Liver (tissue), 9 donors: Measurements from ENCODE around the gene RPS17. TPM values are rescaled to one million over a fixed set of nuclear protein-coding genes. Genes with fewer than 3 reads are reported as not detected.
"Not testable (repeated sequence)": the region's sequence is repeated elsewhere in the genome, so short reads cannot be mapped to it uniquely, and the experiment has no call there.

ENCODE experiments used
- DNase-seq: peaks from one replicate; pipeline ENCODE4 v3.0.0-alpha.2; 2017; ENCODE audit warnings: low spot score
- H3K27ac ChIP-seq, 2 donors: one replicate each; pipeline ENCODE4 v1.7.0; 2013; ENCODE audit warnings: inconsistent platforms in 2 of 2, low read length in 2 of 2, control low read depth in 1 of 2, low read depth in 1 of 2, mild to moderate bottlenecking in 1 of 2
- H3K27me3 ChIP-seq, 4 donors: one replicate each; pipeline versions ENCODE4 v1.6.1 to v1.7.0; 2013; ENCODE audit warnings: low read length in 3 of 4, inconsistent platforms in 1 of 4, mild to moderate bottlenecking in 1 of 4, moderate library complexity in 1 of 4; ENCODE audit not compliant: control insufficient read depth in 4 of 4, insufficient read depth in 4 of 4
- H3K36me3 ChIP-seq, 4 donors: one replicate each; pipeline versions ENCODE4 v1.6.1 to v1.7.0; 2013; ENCODE audit warnings: low read length in 3 of 4, mild to moderate bottlenecking in 3 of 4, low read depth in 1 of 4, moderate library complexity in 1 of 4; ENCODE audit not compliant: control insufficient read depth in 4 of 4, insufficient read depth in 3 of 4
- H3K4me1 ChIP-seq, 4 donors: one replicate each; pipeline versions ENCODE4 v1.6.1 to v1.7.0; 2013; ENCODE audit warnings: low read length in 3 of 4, mild to moderate bottlenecking in 3 of 4, moderate library complexity in 1 of 4; ENCODE audit not compliant: control insufficient read depth in 4 of 4, insufficient read depth in 4 of 4
- H3K4me3 ChIP-seq, 3 donors: one replicate each; pipeline versions ENCODE4 v1.6.1 to v1.7.0; 2013; ENCODE audit warnings: low read length in 3 of 3, control low read depth in 1 of 3, low read depth in 1 of 3, mild to moderate bottlenecking in 1 of 3
- H3K9ac ChIP-seq, 2 donors: one replicate each; pipeline ENCODE4 v1.7.0; 2013; ENCODE audit warnings: low read length in 2 of 2, mild to moderate bottlenecking in 2 of 2, moderate library complexity in 2 of 2, control low read depth in 1 of 2, low read depth in 1 of 2
- H3K9me3 ChIP-seq, 4 donors: one replicate each; pipeline versions ENCODE4 v1.6.1 to v1.7.0; 2013; ENCODE audit warnings: low read length in 3 of 4; ENCODE audit not compliant: control insufficient read depth in 4 of 4
- GABPA ChIP-seq, 2 donors: IDR thresholded peaks in 1 of 2; conservative IDR thresholded peaks in 1 of 2; 2 replicates each; pipeline ENCODE4 v1.6.1; 2016; ENCODE audit warnings: antibody characterized with exemption in 2 of 2, mild to moderate bottlenecking in 1 of 2, moderate library complexity in 1 of 2
- HNF4G ChIP-seq: IDR thresholded peaks from 2 replicates; pipeline ENCODE4 v1.6.1; 2016; ENCODE audit warnings: antibody characterized with exemption
- RXRA ChIP-seq, 2 donors: IDR thresholded peaks; 2 replicates each; pipeline ENCODE4 v1.6.1; 2017 to 2018; ENCODE audit warnings: antibody characterized with exemption in 2 of 2, mild to moderate bottlenecking in 1 of 2
- YY1 ChIP-seq: IDR thresholded peaks from 2 replicates; pipeline ENCODE4 v1.6.1; 2016; ENCODE audit warnings: antibody characterized with exemption, mild to moderate bottlenecking
- WGBS: extraction: QIAGEN DNeasy Blood & Tissue Kit; methylation state at CpG from one replicate; pipeline ENCODE4 v1.1.7; 2013; 5-methylcytosine and 5-hydroxymethylcytosine counted together
- polyA plus RNA-seq, 2 donors: library from polyadenylated mRNA; stranded (reverse) in 1 of 2; unstranded in 1 of 2; fragments of 200-250 nt in 1 of 2; fragments of >200 nt in 1 of 2; fragmentation: Nextera tagmentation in 1 of 2; extraction: Ambion mirVana in 1 of 2; gene quantifications; one replicate each; pipeline versions ENCODE4 v1.2.1 to v1.2.3, GENCODE V29; 2013 to 2015
- total RNA-seq, 2 donors: library from RNA; depleted of rRNA; stranded (reverse); fragments of >200 nt; gene quantifications; one replicate each; pipeline ENCODE4 v1.2.3, GENCODE V29; 2014
- TF ChIP-seq, protein P1 (sequence below): IDR thresholded peaks from 2 replicates; pipeline ENCODE4 v1.6.1; 2016; ENCODE audit warnings: antibody characterized with exemption
- TF ChIP-seq, protein P2 (sequence below): IDR thresholded peaks from 2 replicates; pipeline ENCODE4 v1.6.1; 2016; ENCODE audit warnings: antibody characterized with exemption
- donor health status: healthy.
- donor health status: healthy.
- donor health status: healthy.
- donor health status: healthy.
- donor health status: healthy.

RPS17 gene
- total and polyA plus RNA-seq, 4 donors = 283 to 1,607 (median 689) TPM

DNA sequence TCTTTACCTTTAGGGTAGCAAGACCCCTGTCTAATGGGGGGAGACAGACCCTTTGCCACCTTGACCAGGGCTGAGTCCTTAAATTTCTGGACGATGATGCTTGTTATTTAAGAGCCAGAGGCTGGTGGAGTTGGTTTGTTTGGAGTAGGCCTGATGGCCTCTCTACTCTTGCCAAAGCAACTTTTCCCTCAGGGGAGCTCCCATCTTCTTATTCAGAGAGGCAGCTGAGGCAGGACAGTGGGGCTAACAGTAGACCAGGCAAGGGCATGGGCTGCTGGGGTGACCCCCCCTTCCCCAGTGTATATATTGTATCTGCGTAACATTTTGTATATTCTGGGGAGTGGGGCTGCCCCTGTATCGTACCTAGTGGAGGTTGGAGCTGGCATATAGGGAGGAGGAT, 10.3 kb downstream of the RPS17 start:
- no peak for DNase-seq
- Histone ChIP-seq H3K36me3 (peaks cover 0 to 6% (median 2%) of the 10 kb centered on the region in 4 donors), H3K9me3 (no peaks in the 10 kb centered on the region), H3K4me1 (peaks cover 0 to 3% (median 0%) of the 10 kb centered on the region in 4 donors), H3K4me3 (no peak overlapping the region), H3K27ac (no peak overlapping the region), H3K27me3 (no peaks in the 10 kb centered on the region), H3K9ac (no peak overlapping the region)
- WGBS = 85% methylated on average over 3 of the region's 3 CpGs
- TF ChIP-seq YY1 (no peak), GABPA (IDR thresholded peaks at IDR 0.05 in 1 of 2, conservative IDR thresholded peaks at IDR 0.05 in 1 of 2) (no peak), RXRA (IDR thresholded peaks at IDR 0.05) (no peak), HNF4G (no peak)
- TF ChIP-seq, protein P1, sequence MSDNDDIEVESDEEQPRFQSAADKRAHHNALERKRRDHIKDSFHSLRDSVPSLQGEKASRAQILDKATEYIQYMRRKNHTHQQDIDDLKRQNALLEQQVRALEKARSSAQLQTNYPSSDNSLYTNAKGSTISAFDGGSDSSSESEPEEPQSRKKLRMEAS = no peak
- TF ChIP-seq, protein P2, sequence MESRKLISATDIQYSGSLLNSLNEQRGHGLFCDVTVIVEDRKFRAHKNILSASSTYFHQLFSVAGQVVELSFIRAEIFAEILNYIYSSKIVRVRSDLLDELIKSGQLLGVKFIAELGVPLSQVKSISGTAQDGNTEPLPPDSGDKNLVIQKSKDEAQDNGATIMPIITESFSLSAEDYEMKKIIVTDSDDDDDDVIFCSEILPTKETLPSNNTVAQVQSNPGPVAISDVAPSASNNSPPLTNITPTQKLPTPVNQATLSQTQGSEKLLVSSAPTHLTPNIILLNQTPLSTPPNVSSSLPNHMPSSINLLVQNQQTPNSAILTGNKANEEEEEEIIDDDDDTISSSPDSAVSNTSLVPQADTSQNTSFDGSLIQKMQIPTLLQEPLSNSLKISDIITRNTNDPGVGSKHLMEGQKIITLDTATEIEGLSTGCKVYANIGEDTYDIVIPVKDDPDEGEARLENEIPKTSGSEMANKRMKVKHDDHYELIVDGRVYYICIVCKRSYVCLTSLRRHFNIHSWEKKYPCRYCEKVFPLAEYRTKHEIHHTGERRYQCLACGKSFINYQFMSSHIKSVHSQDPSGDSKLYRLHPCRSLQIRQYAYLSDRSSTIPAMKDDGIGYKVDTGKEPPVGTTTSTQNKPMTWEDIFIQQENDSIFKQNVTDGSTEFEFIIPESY = no peak

DNA sequence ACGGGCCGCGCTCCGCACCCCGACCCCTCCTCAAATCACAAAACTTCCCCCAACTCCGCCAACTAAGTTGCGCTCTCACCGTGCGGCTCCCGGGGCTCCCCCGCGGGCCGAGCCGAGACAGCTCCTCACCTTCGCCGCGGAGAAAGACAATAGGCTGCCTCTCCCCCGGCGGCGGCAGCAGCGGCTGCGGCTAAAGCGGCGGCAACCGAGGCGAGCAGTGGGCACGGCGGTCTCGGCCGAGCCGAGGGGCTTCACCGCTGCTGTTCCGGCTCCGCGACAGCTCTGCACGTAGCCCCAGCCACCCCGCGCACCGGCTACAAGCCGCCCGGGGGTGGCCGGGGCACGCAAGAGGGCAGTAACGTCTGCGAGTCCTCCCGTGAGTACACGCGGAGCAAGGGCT, 26.7 kb downstream of the RPS17 start:
- H3K27ac ChIP-seq, H3K9me3 ChIP-seq, H3K4me3 ChIP-seq, H3K9ac ChIP-seq, H3K4me1 ChIP-seq, H3K27me3 ChIP-seq, H3K36me3 ChIP-seq, DNase-seq: not testable (repeated sequence)
- WGBS = 0% methylated on average over 6 of the region's 48 CpGs

DNA sequence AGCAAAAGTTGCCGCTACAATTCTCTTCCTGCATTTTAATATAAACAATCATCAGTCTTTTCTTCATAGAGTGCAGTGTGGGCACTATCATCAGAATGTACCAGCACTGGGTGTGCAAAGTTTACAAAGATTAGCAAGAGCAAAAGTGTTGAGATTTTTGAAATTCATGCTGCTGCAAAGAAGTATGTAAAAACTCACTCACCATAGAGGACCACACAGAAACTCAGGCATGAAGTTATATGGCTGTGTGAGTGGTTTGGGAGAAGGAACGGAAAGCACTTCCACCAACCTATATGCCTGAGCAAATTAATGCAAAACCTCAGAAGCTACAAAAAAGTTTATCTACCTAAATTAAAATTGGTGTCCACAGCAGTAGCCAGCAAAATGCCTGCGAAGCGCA, 32.6 kb downstream of the RPS17 start:
- H3K4me1 ChIP-seq, H3K4me3 ChIP-seq, H3K9me3 ChIP-seq, H3K36me3 ChIP-seq, H3K27me3 ChIP-seq, H3K27ac ChIP-seq, DNase-seq, H3K9ac ChIP-seq: not testable (repeated sequence)
- whole genome bisulfite sequencing = 95% methylated on average over 2 of the region's 4 CpGs

DNA sequence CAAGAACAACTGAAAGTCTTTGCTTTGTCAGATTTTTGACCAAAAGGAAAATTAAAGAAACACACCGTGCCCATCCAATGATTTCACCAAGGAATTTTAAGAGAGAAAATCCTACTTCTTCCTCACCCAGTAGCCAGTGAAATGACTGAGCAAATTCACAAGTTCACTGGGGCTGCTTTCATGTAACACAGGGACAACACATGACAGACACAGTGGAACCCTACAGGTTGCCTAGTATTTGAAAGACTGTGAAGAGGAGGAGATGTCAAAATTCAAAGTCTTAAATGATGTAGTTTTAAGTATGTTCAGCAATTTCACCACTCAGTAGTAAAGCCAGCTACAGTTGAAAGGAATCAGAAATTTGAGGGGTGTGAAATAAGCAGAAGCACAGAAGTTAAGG, 33.2 kb downstream of the RPS17 start:
- not testable (repeated sequence) for H3K36me3 ChIP-seq, H3K4me3 ChIP-seq, H3K27me3 ChIP-seq, H3K9ac ChIP-seq, H3K9me3 ChIP-seq, H3K27ac ChIP-seq, H3K4me1 ChIP-seq, DNase-seq
- WGBS = 96% methylated on average over 1 of the region's 1 CpG

DNA sequence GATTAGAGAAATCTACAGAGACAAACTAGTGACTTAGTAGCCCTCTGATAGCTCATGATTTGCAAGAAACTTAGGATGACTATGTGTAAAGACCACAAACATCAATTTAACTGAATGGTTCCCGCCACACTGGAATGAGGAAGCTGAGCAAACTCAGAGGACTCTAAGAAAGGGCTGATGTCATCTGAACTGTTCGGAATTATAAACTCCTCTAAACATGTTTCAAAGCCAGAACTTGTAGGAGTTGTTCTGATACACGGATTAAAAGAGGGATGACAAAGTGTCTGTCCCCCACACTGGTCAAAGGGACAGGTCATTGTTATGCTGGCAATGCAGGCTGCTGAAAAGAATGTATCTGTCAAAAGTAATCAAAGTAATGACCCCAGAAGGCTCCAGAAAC, 34.4 kb downstream of the RPS17 start:
- not testable (repeated sequence) for H3K27ac ChIP-seq, H3K36me3 ChIP-seq, H3K9ac ChIP-seq, H3K27me3 ChIP-seq, H3K4me1 ChIP-seq, H3K4me3 ChIP-seq, H3K9me3 ChIP-seq, DNase-seq
- WGBS = no CpG with 5 or more reads among the region's 3 CpGs

DNA sequence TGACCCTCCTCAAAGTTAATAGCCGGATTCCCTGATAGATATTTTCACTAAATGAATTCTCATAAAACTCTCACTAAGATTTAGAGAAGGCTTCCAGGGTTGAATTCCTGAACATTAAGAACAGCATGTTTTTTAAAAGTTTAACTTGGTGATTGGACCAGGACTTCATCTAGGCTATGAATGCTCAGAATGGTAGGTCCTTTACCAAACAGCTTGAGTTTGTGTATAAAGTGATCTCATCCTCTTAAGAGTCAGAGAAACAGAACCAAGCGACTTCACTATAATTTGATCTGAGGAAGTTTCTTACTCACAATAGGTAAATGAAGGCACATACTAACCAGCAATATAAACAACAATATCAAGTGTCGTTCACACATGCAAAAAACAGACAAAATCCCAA, 36.2 kb downstream of the RPS17 start:
- H3K4me3 ChIP-seq, H3K27me3 ChIP-seq, H3K9me3 ChIP-seq, H3K9ac ChIP-seq, H3K4me1 ChIP-seq, H3K27ac ChIP-seq, DNase-seq, H3K36me3 ChIP-seq: not testable (repeated sequence)
- 69% methylated on average over 1 of the region's 3 CpGs for WGBS
